Astrocyte (in vitro differentiated cells and primary cell): Measurements from ENCODE around the gene CAMK1D.

Source experiments
- CTCF ChIP-seq: IDR thresholded peaks from 2 replicates; pipeline ENCODE4 v1.5.1; 2011; ENCODE audit warnings: low read depth, mild to moderate bottlenecking, inconsistent platforms, low read length, moderate library complexity; ENCODE audit not compliant: insufficient read depth
- EZH2 ChIP-seq: IDR thresholded peaks from 2 replicates; pipeline ENCODE4 v1.6.1; 2012; ENCODE audit warnings: mild to moderate bottlenecking, low read length, inconsistent platforms; ENCODE audit not compliant: insufficient read depth

GRCh38 chr10:12661671-12662070, 312.3 kb downstream of the CAMK1D start:
- TF ChIP-seq CTCF, result no peak
- TF ChIP-seq EZH2, result no peak
